GM19023 (cell line): ENCODE measurements around the gene ZBTB18.

ENCODE experiments used
- ATAC-seq: cut with Tn5 transposase; IDR thresholded peaks from one replicate; pipeline ENCODE4 v1.9.1; 2021; ENCODE audit warnings: mild to moderate bottlenecking, moderate library complexity; ENCODE audit not compliant: unreplicated experiment

Gene ZBTB18

DNA sequence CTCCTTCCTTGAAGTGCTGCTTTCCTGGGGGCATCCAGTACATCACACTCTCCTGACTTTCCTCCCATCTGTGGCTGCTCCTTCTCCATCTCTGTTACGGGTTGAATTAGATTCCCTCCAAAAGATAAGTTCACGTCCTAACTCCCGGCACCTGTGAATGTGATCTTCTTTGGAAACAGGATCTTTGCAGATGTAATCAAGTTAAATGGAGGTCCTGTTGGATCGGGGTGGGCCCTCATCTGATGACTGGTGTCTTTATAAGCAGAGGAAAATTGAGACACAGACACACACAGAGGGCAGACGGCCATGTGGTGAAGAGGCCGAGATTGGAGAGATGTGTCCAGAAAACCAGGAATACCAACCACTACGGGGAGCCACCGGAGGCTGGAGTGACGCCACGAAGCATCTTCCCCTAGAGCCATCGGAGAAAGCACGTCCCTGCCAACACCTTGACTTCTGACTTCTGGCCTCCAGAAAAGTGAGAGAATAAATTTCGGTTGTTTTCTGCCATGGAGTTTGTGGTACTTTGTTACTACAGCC, 36.0 kb downstream of the ZBTB18 start:
- ATAC-seq: no peak

DNA sequence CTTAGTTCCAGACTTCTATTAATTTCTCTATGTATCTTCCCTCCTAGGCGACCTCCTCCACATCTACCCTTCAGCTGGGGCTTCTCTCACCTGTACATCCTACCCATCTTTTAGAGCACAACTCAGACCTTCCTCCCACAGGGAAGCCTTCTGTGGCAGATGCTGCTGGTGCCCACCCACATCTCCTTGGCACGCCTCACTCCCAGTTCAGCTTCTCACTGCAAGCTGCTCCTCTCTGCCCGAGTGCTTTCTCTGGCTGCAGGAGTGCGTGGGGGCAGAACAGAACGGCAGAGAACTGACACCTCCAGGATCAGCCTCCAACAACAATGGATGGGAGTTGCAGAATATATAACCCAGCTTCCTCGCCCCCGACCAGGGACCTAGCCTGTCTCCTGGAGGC, 36.5 kb downstream of the ZBTB18 start:
- no peak for ATAC-seq

DNA sequence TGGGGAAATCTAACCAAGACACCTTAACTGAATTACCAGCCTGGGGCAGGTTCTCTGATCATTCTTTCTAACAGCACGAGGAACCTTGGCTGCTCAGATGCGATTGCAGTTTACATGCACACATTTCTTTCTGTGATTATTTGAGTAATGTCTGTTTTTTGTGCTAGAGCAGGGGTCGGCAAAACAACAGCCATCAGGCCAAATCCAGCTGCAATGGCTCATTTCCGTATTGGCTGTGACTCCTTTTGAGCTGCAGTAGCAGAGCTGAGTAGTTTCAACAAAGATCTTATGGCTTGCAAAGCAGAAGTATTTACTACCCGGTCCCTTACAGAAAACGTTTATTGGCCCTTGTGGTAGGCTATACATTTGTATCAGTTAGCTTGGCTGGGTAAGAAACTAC, 37.1 kb downstream of the ZBTB18 start:
- no peak for ATAC-seq

DNA sequence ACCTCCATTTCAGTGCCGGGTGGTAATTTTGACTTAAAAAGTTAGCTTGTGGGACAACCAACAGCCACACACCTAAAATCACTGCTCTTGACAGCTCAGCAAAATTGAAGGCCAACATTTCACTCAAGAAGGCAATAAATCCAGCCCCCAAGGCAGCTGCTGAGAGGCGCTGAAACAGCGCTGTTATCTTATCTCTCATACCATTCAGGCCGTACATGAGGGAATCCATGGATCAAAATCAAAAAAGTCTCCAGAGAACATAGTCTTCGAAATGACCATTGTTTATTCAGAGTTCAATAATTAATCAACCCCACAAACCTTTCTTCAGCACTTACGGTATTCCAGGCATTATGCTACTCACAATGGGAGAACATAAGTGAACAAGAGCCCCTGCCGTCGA, 38.5 kb downstream of the ZBTB18 start:
- ATAC-seq: no peak

DNA sequence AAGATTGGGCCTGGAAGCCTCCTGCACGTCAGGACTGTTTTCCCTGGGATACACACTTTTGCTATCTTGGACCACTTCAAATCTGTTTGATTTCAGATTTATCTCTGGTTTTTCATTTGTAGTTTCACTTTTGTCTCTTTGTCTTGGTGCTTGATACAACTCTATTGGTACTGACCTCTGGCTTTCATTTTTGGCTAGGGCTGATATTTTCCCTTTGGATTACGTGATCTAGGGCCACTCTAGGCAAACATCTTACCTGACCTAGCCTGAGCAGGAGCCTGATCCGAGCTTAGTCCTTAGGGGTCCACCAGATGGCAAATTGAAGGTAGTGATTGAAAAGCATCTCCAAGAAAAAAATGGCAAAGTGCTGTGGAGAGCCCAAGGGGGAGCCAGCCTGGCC, 39.6 kb downstream of the ZBTB18 start:
- no peak for ATAC-seq

DNA sequence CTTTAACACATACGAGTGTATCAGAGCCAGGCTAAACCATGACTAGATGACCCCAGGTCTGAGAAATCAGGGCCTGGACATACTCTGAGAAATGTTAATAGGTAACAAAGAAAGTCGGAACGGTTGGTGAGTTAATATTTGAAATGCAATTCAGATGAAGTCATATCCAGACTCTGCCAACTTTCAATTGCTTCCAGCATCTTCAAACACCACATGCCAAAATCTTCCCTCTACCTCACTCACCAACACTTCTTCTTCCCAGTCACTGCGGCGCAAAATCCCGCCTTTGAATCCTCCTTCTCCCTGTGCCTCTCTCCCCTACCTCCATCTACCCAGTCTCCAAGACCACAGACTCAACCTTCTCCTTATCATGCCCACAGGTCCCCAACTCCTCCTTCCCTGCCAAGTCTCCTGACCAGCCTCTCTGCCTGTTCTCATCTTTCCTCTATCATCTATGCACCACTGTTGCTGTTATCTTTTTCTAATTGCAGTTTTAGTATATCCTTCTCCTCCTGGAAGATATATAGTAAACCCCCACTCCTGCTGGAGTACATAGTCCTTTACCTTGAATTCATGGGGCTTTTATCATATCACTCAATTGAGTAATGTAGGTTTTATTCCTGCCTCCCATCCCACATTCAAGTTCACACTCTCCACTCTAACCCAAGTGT, 41.3 kb downstream of the ZBTB18 start:
- no peak for ATAC-seq

DNA sequence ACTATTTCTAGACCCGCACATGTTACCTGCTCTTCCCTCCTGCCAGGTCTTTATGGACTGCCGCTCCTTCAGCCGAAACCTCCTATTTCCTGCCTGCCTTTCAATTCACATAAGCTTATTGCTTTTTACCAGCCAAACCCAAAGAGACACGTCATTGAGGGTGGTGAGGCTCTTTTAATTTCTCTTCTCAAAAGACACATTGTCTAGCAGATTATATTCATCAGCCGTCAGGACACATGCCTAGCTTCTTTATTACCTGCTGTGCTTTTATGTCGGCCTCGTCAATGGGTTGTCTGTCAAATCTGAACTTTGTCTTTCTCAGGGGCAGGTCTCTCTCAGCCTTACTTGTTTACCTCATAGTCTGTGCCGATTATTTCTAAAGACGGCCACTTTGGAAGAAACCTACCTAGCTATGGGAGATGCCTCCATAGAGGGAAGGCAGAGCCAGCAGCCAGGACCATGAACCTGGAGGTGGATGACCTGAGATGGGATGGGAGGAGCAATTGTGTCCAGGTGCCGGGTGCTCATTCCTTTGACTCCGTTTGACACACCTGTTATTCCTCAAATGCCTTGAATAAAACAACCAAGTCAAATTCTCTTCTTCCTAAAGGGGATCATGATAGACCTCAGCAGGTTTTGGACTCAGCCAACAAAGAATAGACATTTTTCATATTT, 42.0 kb downstream of the ZBTB18 start:
- ATAC-seq: no peak

DNA sequence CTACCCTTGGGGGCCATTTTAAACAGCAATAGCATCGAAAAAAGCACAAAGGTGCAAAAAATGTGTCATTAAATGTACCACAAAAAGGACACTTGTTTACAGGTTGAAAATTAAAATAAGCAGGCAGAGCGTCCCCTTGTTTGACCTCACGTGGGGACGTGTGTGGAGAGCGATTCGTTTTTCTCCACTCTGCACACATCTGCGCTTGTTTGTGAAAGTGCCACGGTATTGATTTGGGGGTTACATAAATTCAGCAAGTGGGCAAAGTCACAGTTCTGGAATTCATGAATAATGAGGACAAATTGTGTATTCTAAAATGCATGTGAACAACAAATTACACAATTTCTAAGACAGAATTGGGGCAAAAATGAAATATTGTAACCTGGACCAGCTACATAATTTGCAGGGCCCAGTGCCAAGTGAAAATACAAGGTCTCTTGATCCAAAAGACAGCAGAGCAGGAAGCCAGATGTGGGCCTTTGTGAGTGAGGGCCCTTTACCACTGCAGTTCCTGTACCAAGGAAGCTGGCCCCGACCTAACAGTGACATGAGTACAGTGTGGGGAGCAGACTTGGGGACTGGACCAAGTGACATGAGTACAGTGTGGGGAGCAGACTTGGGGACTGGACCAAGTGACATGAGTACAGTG, 43.9 kb downstream of the ZBTB18 start:
- ATAC-seq: no peak

DNA sequence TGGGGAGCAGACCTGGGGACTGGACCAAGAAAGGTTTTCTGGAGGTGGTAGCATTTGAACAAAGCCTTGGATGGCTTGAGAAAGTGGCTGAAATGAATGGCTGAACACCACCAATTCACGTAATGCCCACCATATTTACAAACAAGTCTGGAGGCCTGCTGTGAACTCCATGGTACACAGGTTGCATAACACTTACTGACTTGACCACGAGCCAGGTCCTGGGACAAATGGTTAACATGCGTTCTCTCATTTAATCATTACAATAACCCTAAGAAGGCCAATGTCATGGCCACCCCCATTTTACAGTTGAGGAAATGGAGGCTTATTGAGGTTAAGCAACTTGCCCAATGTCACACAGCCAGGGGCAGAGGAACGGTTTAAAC, 44.4 kb downstream of the ZBTB18 start:
- no peak for ATAC-seq

DNA sequence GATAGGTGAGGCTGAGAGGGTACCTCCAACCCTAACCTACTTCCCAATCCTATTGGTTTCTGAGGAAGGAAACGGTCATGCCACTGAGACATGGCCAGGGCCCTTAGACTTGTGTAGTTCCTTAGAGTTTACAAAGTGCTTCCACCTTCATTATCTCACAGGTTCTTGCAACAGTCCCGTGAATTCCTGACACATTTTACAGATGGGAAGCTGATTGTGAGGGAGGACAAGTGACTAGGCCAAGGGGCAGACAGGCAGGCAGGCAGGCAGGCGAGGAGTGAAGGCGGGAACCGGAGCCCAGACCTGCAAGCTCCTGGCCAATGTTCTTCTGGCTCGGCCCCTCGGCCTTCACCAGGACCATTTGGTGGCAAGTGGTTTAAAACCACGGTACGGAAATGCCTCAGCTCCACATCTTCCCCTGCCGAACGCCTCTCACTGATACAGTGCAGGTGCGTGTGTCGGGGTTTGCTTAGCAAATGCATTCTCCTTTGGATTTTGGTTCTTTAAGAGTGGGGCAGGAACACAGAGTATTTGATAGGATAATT, 45.1 kb downstream of the ZBTB18 start:
- ATAC-seq: no peak

DNA sequence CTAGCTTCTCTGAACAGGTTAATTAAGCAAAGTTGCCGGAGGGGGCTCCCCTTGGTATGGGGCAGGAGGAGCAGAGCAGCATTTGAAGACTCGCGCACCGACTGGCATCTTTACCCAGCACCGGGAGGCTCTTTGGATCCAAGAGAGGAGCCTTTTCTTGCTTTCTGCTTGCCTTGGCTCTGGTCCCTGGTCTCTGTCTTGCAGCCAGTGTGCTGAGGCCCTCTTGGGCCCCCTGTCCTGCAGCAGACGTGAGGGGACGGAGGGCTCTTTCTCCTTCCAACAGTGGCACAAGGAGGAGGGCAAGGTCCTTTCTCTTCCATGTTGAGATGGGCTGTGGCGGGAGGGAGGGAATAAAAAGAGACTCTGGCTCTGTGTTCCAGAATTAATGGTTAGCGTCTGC, 45.6 kb downstream of the ZBTB18 start:
- no peak for ATAC-seq

DNA sequence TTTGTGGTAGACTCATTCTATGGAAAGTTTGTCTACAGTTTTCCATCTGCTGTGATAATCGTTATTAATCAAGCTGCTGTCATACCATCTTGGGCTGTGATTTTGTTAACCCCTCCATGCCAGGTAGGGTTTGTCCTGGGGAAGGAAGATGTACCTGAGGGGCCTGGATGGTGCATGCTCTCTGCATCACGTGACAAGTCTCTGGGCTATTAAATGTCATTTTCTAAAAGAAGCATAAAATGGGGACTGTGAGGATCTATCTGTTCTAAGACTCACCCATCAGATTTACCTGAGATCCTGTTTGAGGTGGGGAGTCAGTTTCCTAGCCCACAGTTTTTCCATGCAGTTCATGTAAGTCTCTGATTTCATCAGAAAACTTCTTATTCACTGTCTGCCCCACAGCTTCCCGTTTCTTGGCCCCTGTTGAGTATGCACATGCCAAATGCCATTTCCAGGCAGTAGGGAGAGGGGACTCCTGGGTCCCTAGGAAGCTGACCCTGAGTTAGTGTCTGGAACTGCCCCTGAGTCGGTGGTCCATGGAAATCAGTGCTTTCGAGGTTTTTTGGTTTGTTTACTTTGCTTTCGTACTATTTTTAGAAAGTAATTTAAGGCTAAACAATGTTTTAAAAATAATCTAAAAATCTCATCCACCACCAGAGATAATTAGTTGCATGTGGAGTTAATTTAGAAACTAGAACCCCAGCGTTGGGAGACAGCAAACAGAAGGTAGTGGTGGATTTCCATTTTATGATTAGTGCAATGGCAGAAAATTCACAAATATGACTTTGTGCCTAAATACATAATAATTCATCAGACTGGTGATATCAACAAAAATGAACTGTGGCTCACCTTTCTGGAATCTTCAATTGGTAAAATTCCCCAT, 46.7 kb downstream of the ZBTB18 start:
- ATAC-seq: no peak

DNA sequence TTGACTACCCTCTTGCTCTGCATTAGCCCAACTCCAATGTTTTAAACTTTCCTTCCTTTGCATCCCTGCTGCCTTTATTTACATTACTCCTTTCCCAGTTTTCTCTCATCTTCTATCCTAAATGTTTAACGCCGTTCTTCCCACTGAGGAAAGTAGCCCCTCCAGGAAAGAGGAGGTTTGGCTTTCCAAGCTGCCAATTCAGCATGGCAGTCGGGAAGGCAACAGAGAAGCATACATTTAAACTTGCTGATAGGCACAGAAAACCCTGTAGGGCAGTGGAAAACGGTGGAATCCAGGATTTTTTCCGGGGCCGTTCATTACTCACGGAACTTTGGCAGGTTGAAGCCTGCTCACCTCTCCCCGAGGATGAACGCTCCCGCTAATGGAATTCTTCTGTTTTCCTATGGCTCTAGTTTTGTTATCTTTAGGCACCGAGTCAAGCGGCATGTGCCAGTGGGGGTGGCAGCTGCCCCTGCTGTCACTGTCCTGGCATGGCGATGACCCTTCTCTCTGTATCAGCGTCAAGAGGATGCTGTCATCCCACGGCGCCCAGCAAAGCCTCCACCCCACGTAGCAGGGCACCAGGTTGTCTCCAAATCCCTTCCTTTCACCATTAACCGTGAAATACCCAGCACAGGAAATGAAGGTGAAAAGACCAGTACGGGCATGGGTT, 48.3 kb downstream of the ZBTB18 start:
- ATAC-seq: no peak

DNA sequence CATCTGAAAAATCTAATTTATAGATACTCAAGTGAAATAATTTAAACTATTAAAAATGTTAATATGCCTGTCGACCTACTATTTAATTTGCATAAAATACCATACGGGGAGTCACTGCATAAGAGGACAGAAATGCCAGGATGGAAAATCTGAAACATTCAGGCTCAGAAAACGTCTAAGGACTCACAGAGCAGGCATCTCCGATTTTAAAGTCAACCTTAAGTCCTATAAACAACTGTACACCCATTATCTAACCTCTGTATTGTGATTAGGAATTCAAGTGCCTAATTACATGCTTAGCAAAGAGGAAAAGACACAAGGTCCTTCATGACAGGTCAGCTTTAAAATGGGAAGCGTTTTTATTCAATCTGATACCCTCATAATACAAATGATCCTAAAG, 49.2 kb downstream of the ZBTB18 start:
- ATAC-seq: no peak

DNA sequence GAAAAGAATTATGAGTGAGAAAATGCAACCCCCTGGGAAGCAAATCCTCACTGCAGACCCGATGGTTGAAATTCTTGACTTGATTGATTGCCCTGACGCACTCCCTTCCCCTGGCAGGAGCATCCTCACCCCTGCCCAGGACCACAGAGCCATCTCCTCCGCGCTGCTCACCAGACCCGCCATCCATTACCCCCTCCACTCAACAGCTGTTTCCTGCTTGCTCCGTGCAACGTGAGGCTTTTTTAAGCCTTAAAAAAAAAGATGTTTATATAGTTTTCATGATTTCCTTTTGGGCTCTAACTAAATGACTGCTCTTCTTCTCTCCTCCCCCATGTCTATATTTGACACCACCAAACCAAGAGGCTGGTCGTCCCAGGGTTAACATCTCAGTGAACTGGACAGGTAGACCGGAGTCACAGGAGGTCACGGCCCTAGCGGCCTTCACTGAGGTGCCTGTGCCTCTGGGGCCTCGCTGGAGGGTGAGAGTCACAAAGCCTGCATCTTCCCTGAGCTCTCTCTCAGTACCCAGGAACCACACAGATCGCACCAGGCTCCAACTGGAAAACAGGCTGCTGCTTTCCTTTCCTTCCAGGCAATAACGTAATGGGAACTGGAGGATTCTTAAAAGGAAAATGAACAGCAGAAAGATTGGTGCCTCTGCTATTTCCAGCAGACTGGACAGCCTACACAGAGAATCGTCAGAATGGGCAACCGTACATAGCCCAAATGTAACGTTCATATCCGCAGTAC, 49.8 kb downstream of the ZBTB18 start:
- no peak for ATAC-seq

DNA sequence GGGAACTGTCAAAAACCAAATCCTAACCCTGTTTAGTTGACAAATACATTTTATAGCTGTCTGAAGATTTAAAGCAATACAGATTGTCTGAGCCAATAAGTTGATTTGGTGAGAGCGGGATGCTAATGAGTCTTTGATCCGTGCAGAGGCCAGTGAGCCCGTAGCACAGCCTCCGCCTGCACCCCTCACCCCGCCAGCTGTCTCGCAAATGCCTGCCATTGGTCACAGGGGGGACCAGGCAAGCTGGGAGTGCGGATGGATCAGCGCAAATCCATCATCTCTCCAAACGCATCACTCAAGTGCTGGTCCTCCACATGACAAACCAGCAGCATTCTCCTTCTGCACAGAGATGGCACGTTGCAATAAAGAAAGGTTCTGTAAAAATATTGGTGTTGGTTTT, 51.0 kb downstream of the ZBTB18 start:
- no peak for ATAC-seq

DNA sequence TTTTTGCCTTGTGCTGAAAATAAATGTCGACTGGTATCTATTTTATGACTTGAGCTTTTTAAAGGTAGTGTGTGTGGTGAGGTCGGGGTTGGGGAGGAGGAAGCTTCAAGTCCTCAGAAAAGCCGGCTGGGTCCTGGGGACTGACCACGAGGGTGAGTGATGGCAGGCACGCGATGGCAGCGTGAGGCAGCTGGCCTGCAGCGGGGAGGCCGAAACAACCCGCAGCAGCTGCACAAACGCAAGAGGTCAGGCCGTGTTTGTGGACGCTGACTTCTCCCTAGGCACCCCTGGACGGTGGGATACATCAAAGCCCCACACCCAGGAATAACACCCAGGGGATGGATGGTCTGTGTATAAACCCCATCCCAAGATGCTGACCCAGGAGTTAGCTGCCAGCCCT, 51.4 kb downstream of the ZBTB18 start:
- ATAC-seq: no peak

DNA sequence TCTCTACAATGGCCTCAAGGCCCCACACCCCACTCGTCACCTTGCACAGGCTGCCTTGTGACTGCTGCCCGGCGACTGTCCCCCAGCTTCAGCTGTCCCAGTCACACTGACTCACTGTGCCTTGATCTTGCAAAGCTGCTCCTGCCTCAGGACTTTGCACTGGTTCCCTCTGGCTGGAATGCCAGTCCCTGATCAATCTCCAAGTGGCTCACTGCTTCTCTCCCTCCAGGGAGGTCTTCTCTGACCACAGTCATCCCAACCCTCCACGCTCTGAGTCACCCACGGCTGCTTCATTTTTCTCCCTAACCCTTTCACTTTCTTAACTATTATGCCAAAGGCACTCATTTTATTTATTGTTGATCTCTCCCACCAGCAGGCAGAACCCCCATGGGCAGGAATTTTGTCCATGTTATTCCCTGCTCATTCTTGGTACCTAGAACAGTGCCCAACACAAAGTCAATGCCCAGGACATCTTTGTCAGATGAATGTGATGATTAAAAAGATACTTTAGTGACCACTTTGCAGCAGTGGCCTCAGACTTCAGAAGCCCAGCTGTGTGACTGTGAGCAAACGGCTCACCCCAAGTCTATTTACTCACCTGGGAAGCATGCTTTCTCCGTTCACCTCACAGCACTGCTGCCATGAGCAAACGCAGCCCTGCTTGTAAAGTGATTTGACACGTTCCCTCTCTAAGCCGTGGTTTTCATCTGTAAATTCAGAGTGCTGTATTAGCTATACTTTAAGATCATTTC, 53.4 kb downstream of the ZBTB18 start:
- no peak for ATAC-seq

DNA sequence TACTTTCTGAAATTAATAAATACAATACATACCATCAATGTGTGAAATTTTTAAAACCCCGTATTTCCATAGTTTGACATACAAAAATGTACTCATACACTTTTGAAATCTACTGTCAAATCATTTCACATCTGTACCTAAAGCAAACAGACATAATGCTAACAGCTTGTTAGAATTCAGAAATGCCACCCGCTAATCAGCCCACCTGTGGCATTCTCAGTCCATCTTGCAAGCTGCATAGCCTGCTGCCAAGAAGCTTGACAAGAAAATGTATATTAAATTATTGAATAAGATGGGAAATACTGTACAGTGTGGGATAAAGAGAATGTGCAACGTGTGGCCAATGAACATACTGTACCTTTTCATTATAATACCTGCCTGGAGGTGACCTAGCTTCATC, 55.1 kb downstream of the ZBTB18 start:
- ATAC-seq: no peak
